HL-60 (cell line): ENCODE results near the gene IL37.

Experiments used
- DNase-seq, 2 experiments: peaks; one replicate each; pipeline ENCODE4 v3.0.0-alpha.2; 2010 to 2020; ENCODE audit warnings: low read depth in 1 of 2, low spot score in 1 of 2
- H3K27ac ChIP-seq: fragments of 250-450 bp; sonication (Bioruptor Pico); replicated peaks from 2 replicates; pipeline ENCODE4 v1.5.1; 2020; ENCODE audit warnings: mild to moderate bottlenecking, moderate library complexity
- H3K27me3 ChIP-seq: fragments of 250-450 bp; sonication (Bioruptor Pico); 2 replicates; pipeline ENCODE4 v1.5.1; 2021; ENCODE audit warnings: mild to moderate bottlenecking, moderate library complexity; ENCODE audit not compliant: insufficient read depth, poor library complexity, severe bottlenecking
- H3K4me3 ChIP-seq: replicated peaks from 2 replicates; pipeline ENCODE4 v1.5.1; 2011; ENCODE audit warnings: mild to moderate bottlenecking, control low read depth, low read length; ENCODE audit not compliant: insufficient read depth
- GABPA ChIP-seq: IDR thresholded peaks from 2 replicates; pipeline ENCODE4 v1.6.1; 2012; ENCODE audit warnings: low read depth
- POLR2AphosphoS5 ChIP-seq: IDR thresholded peaks from 2 replicates; pipeline ENCODE4 v1.6.1; 2012; ENCODE audit warnings: low read depth
- SPI1 ChIP-seq: IDR thresholded peaks from 2 replicates; pipeline ENCODE4 v1.6.1; 2012; ENCODE audit warnings: low read depth, mild to moderate bottlenecking, borderline replicate concordance
- TF ChIP-seq, protein P1 (sequence below): IDR thresholded peaks from 2 replicates; pipeline ENCODE4 v1.6.1; 2012; ENCODE audit warnings: low read depth; ENCODE audit not compliant: insufficient replicate concordance
- TF ChIP-seq, protein P2 (sequence below): IDR thresholded peaks from one replicate; pipeline ENCODE4 v1.5.1; 2011; ENCODE audit warnings: low read length, control low read depth, inconsistent platforms; ENCODE audit not compliant: insufficient read depth

IL37 gene

DNA sequence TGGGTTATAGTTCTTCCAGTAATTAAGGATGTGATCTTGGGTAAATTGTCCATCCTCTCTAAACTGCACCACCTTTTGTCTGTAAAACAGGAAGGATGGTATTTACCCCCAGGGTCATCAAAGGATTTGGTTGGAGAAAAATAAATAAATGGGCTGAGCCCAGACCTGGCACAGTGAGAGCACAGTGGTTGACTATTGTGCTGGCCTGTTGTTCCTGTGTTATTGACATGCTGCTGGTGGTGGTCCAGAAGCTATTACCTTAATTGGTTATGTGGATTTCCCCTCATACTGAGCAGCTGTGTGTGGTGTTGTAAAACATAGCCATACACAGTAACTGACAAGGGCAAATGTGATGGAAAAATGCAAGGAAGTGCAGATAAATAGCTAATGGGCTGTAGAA, 746 bp upstream of the IL37 start:
- Histone ChIP-seq H3K27me3 (no peaks in the 10 kb centered on the region), H3K4me3 (no peak overlapping the region), H3K27ac (no peak overlapping the region)
- TF ChIP-seq, protein P1, sequence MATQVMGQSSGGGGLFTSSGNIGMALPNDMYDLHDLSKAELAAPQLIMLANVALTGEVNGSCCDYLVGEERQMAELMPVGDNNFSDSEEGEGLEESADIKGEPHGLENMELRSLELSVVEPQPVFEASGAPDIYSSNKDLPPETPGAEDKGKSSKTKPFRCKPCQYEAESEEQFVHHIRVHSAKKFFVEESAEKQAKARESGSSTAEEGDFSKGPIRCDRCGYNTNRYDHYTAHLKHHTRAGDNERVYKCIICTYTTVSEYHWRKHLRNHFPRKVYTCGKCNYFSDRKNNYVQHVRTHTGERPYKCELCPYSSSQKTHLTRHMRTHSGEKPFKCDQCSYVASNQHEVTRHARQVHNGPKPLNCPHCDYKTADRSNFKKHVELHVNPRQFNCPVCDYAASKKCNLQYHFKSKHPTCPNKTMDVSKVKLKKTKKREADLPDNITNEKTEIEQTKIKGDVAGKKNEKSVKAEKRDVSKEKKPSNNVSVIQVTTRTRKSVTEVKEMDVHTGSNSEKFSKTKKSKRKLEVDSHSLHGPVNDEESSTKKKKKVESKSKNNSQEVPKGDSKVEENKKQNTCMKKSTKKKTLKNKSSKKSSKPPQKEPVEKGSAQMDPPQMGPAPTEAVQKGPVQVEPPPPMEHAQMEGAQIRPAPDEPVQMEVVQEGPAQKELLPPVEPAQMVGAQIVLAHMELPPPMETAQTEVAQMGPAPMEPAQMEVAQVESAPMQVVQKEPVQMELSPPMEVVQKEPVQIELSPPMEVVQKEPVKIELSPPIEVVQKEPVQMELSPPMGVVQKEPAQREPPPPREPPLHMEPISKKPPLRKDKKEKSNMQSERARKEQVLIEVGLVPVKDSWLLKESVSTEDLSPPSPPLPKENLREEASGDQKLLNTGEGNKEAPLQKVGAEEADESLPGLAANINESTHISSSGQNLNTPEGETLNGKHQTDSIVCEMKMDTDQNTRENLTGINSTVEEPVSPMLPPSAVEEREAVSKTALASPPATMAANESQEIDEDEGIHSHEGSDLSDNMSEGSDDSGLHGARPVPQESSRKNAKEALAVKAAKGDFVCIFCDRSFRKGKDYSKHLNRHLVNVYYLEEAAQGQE, result no peak
- TF ChIP-seq SPI1, result no peak
- no peak for TF ChIP-seq GABPA
- TF ChIP-seq, protein P2, sequence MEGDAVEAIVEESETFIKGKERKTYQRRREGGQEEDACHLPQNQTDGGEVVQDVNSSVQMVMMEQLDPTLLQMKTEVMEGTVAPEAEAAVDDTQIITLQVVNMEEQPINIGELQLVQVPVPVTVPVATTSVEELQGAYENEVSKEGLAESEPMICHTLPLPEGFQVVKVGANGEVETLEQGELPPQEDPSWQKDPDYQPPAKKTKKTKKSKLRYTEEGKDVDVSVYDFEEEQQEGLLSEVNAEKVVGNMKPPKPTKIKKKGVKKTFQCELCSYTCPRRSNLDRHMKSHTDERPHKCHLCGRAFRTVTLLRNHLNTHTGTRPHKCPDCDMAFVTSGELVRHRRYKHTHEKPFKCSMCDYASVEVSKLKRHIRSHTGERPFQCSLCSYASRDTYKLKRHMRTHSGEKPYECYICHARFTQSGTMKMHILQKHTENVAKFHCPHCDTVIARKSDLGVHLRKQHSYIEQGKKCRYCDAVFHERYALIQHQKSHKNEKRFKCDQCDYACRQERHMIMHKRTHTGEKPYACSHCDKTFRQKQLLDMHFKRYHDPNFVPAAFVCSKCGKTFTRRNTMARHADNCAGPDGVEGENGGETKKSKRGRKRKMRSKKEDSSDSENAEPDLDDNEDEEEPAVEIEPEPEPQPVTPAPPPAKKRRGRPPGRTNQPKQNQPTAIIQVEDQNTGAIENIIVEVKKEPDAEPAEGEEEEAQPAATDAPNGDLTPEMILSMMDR, result no peak
- no peak for TF ChIP-seq POLR2AphosphoS5
- no peak for DNase-seq

DNA sequence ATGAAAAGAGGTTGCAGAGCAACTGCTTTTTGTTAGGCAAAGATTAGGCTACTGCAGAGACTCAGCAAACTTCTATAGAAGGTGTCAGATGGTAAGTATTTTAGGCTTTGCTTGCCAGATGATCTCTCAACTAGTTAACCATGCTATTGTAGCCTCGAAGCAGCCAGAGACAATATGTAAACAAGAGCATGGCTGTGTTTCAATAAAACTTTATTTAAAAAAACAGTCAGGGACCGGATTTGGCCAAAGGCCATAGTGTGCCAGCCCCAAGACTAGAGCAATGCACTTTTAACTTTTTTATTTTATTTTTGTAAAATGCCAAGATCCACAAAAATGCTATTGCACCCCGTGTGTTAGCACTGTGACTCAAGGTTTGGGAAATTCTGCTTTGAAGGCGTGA, 1.4 kb downstream of the IL37 start:
- TF ChIP-seq, protein P2, result no peak
- TF ChIP-seq SPI1 (no peak), POLR2AphosphoS5 (no peak), GABPA (no peak)
- TF ChIP-seq, protein P1, result no peak
- Histone ChIP-seq H3K4me3 (no peak overlapping the region), H3K27ac (no peak overlapping the region), H3K27me3 (no peaks in the 10 kb centered on the region)
- no peak for DNase-seq

DNA sequence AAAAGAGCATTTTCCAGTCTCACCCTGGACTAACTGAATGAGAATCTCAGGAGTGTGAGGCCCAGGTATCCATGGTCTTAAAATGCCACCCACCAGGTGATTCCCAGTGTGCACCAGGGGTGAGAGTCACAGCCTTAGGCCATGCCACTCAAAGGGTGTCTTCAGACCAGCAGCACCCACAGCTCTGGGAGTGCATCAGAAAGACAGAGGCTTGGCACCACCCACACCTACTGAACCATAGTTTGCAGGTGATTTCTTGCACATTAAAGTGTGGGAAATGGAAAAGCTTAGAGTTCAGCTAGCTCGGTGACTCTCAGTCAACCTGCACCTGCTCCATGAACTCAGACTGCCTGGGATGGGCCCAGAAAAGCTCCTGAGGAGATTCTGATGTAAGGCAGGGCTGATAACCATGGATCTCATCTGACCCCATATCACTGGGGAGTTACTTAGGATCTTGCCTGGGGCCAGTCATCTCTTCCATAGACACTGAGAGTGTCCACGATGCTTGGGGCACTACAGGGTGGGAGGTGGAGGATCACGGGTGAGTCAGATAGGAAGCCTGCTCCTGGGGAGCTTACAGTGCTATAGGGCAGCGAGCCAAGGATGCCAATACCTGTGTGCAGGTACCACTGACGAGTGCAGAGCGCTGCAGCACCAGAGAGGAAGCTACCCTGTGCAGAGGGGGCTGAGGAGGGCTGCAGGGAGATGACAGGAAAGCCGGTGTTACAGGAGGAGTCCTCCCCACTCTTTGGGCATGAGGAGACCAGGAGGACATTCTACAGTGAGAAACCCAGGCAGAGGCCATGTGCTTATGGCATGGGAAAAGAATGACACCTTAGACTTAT, 4.6 kb downstream of the IL37 start:
- DNase-seq, result no peak
- Histone ChIP-seq H3K4me3 (no peak overlapping the region), H3K27me3 (no peaks in the 10 kb centered on the region), H3K27ac (no peak overlapping the region)
- TF ChIP-seq GABPA, result no peak
- TF ChIP-seq POLR2AphosphoS5, result no peak
- TF ChIP-seq, protein P2, result no peak
- TF ChIP-seq, protein P1, result no peak
- TF ChIP-seq SPI1, result no peak
